Measurements from ENCODE around the gene AGBL4.
"Not testable (repeated sequence)": the region's sequence is repeated elsewhere in the genome, so short reads cannot be mapped to it uniquely, and the experiment has no call there.

AGBL4 gene

DNA sequence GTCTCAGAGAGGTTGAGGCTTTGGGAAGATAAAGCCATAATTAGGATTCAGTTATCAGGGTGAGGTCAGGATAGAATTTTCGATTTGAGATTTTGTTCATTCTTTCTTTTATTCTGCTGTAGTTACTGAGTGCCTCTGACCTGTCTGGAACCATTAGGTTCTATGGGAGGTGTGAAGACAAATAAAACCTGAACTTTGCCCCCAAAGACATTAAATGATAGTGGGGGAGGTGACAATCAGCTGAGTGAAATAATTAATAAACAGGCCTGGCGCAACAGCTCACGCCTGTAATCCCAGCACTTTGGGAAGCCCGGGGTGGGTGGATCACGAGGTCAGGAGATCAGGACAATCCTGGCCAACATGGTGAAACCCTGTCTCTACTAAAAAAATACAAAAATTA is 1496.7 kb downstream of the AGBL4 start:
- no peak overlapping the region for H3K9ac ChIP-seq
- no peak overlapping the region for H3K4me3 ChIP-seq

DNA sequence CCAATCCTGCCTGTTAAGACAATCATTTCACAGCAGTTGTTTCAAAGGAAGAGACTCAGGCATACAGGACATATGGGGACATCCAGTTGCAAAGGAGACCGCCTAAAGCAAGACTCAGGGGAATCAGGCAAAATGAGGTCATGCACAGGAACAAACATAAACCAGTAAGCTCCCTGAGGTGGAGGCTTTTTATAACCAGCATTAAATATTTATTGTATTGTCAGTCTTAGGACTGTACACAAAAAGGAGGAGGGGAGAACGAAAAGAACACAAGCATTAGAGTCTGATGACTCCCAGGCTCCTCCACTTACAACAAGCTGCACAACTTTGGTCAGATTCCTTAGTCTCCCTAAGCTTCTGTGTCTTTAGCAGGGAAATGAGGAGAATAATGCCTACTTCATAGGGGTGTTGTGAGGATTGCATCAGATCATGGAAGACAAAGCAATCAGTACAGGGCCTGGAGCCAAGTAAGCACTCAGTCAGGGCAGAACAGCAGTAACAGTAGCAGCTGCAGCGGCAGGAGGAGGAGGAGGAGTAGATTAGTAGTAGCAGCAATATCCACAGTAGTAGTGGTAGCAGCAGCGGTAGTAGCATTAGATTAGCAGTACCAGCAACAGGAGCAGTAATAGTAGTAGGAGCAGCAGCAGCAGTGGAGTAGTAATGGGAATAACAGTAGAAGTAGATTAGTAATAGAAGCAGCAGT is 1497.6 kb downstream of the AGBL4 start:
- Histone ChIP-seq H3K4me1 (peaks cover 14% of the 10 kb centered on the region), H4K20me1 (no peaks in the 10 kb centered on the region), H3K4me3 (no peak overlapping the region), H3K36me3 (no peaks in the 10 kb centered on the region), H3K9me3 (no peaks in the 10 kb centered on the region), H3K27me3 (no peaks in the 10 kb centered on the region), H3K27ac (no peak overlapping the region), H3K4me2 (peak overlapping the region; percentile 53), H3K9ac (peak overlapping the region; percentile 12; the same call in 1 of the 2 replicates)
- no peak for TF ChIP-seq Cebpa-rat (IDR thresholded peaks at IDR 0.05)

More for the DNA sequence above, 1496.7 kb downstream of the AGBL4 start:
- H3K27ac ChIP-seq: no peak overlapping the region
- peaks cover 14% of the 10 kb centered on the region for H3K4me1 ChIP-seq
- H3K36me3 ChIP-seq: no peaks in the 10 kb centered on the region
- no peak for TF ChIP-seq Cebpa-rat (IDR thresholded peaks at IDR 0.05)
- H4K20me1 ChIP-seq: no peaks in the 10 kb centered on the region
- no peaks in the 10 kb centered on the region for H3K9me3 ChIP-seq
- H3K27me3 ChIP-seq: no peaks in the 10 kb centered on the region
- no peak overlapping the region for H3K4me2 ChIP-seq

DNA sequence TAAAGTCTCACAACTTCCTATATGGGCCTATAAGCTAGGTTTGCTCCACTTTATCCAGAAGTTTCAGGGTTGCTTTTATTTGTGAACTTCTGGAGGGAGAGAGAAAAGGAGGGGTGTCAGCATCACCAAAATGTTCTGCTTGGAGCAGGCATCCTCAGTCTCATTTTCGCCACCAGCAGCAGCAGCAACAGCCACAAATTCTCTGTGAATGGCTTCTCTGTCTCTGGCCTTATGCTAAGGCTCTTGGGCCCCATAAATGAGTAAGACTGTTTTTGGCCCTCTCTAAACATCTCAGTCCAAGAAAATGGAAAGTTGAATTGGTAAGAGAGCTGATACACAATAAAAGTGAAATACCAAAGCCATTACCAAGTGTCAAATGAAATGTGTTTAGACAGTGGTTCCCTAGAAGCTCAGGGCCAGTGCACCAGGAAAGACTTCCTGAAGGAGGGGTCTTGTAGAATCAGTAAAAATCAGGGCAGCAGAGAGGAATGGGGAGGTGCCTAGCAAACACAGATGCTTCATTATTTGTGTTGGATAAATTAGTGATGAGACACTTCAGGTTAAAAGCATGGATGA is 1498.8 kb downstream of the AGBL4 start:
- Histone ChIP-seq H4K20me1 (no peaks in the 10 kb centered on the region), H3K4me2 (no peak overlapping the region), H3K27me3 (no peaks in the 10 kb centered on the region), H3K36me3 (no peaks in the 10 kb centered on the region), H3K9ac (no peak overlapping the region), H3K4me3 (no peak overlapping the region), H3K9me3 (no peaks in the 10 kb centered on the region), H3K4me1 (peaks cover 14% of the 10 kb centered on the region), H3K27ac (no peak overlapping the region)
- TF ChIP-seq Cebpa-rat (IDR thresholded peaks at IDR 0.05): no peak

DNA sequence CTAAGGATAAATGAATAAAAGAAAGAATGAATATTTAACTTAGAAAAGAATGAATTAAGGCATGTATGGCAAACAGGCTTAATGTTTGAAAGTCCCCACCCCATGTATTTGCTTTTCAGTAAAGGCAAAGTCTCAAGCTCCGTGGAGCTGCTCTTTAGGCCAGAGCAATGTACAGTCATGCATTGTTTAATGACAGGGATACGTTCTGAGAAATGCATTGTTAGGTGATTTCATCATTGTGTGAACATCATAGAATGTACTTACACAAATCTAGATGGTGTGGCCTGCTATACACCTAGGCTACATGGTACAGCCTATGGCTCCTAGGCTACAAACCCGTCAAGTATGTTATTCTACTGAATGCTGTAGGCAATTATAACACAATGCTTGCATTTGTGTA is 1500.2 kb downstream of the AGBL4 start:
- no peak overlapping the region for H3K9ac ChIP-seq
- H3K4me3 ChIP-seq: no peak overlapping the region
- no peaks in the 10 kb centered on the region for H4K20me1 ChIP-seq
- H3K36me3 ChIP-seq: no peaks in the 10 kb centered on the region
- peaks cover 14% of the 10 kb centered on the region for H3K4me1 ChIP-seq
- H3K9me3 ChIP-seq: no peaks in the 10 kb centered on the region
- H3K27ac ChIP-seq: no peak overlapping the region
- TF ChIP-seq Cebpa-rat (IDR thresholded peaks at IDR 0.05): no peak
- H3K27me3 ChIP-seq: no peaks in the 10 kb centered on the region
- no peak overlapping the region for H3K4me2 ChIP-seq

DNA sequence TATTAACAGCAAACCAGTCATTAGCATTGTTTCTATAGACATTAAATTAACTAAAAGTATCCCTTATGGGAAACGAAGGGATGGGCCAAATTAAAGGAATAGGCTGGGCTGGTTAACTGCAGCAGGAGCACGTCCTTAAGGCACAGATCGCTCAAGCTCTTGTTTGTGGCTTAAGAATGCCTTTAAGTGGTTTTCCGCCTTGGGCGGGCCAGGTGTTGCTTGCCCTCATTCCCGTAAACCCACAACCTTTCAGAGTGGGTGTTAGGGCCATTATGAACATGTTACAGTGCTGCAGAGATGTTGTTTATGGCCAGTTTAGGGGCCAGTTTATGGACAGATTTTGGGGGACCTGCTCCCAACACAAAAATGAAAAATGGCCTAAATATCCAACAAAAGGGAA is 1503.9 kb downstream of the AGBL4 start:
- H3K9ac ChIP-seq, H3K4me2 ChIP-seq, H3K4me3 ChIP-seq, H3K36me3 ChIP-seq, H3K27ac ChIP-seq, H4K20me1 ChIP-seq, H3K27me3 ChIP-seq, H3K4me1 ChIP-seq, H3K9me3 ChIP-seq: not testable (repeated sequence)

DNA sequence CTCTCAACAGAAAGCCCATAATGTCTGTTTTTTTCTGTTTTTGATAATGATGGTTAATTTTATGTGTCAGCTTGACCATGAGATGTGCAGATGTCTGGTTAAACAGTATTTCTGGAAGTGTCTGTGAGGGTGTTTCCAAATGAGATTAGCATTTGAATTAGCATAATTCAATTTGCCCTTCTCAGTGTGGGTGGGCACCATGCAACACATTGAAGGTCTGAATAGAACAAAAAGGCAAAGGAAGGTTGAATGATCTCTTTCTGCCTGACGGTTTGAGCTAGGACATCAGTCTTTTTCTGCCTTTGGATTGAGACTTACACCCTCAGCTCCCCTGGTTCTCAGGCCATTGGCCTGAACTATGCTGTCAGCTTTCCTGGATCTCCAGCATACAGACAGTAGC is 1516.9 kb downstream of the AGBL4 start:
- no peaks in the 10 kb centered on the region for H3K27me3 ChIP-seq
- no peak overlapping the region for H3K27ac ChIP-seq
- H3K4me2 ChIP-seq: no peak overlapping the region
- no peak overlapping the region for H3K9ac ChIP-seq
- no peaks in the 10 kb centered on the region for H4K20me1 ChIP-seq
- H3K36me3 ChIP-seq: no peaks in the 10 kb centered on the region
- no peaks in the 10 kb centered on the region for H3K4me1 ChIP-seq
- no peak for TF ChIP-seq Cebpa-rat (IDR thresholded peaks at IDR 0.05)
- no peak overlapping the region for H3K4me3 ChIP-seq
- H3K9me3 ChIP-seq: no peaks in the 10 kb centered on the region

DNA sequence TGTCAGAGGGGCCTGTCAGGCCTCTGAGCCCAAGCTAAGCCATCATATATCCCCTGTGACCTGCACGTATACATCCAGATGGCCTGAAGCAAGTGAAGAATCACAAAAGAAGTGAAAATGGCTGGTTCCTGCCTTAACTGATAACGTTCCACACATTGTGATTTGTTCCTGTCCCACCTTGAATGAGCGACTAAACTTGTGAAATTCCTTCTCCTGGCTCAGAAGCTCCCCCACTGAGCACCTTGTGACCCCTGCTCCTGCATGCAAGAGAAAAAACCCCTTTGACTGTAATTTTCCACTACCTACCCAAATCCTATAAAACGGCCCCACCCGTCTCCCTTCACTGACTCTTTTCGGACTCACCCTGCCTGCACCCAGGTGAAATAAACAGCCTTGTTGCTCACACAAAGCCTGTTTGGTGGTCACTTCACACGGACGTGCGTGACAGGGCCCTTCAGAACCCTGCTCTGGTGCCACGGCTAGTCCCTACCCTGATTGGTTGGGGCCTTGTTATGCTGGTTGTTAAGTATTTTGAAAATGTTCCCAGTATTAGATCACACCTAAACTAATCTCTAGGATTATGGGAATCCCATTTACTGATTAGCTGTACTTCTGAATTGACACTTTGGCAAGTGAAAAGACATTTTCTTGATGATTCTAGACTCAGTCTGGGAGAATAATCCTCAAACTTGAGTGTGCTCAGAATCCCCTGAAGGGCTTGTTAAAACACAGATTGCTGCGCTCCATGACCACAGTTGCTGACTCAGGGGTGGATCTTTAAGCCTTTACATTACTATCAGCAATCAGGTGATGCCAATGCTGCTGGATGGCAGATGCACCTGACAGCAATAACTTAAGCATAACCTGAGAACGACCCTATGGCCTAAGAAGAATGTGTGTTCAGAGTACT is 1523.0 kb downstream of the AGBL4 start:
- Histone ChIP-seq H3K4me3 (no peak overlapping the region), H3K9ac (no peak overlapping the region), H3K36me3 (no peaks in the 10 kb centered on the region), H3K4me1 (no peaks in the 10 kb centered on the region), H3K27ac (no peak overlapping the region), H3K27me3 (no peaks in the 10 kb centered on the region), H4K20me1 (no peaks in the 10 kb centered on the region), H3K9me3 (no peaks in the 10 kb centered on the region), H3K4me2 (no peak overlapping the region)
- no peak for TF ChIP-seq Cebpa-rat (IDR thresholded peaks at IDR 0.05)

DNA sequence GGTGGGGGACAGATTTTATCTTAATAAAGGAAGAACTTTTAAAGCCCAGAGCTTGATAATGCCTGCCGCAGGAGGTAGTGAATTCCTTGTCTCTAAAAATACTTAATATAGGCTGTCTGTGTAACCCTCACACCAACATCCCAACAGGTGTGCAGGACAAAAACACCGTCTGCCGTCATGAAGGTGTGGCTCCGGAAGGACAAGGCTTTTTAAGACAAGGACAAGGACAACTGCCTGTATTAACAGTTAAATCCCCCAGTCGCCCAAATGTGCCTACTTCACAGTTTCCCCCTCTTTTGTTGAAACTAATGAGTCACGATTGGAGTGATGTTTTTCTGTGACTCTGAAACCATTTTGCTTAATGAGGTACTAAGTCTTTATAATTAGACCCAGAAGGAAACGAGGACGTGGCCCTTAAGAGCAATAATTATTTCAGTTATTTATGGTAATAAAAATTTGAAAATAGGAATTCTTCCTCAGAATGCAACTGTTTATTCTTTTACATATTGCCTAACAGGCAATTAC is 1524.5 kb downstream of the AGBL4 start:
- Histone ChIP-seq H3K9me3 (no peaks in the 10 kb centered on the region), H3K4me1 (no peaks in the 10 kb centered on the region), H3K4me2 (no peak overlapping the region), H3K4me3 (no peak overlapping the region), H3K27me3 (no peaks in the 10 kb centered on the region), H4K20me1 (no peaks in the 10 kb centered on the region), H3K36me3 (no peaks in the 10 kb centered on the region), H3K27ac (no peak overlapping the region), H3K9ac (no peak overlapping the region)
- no peak for TF ChIP-seq Cebpa-rat (IDR thresholded peaks at IDR 0.05)

DNA sequence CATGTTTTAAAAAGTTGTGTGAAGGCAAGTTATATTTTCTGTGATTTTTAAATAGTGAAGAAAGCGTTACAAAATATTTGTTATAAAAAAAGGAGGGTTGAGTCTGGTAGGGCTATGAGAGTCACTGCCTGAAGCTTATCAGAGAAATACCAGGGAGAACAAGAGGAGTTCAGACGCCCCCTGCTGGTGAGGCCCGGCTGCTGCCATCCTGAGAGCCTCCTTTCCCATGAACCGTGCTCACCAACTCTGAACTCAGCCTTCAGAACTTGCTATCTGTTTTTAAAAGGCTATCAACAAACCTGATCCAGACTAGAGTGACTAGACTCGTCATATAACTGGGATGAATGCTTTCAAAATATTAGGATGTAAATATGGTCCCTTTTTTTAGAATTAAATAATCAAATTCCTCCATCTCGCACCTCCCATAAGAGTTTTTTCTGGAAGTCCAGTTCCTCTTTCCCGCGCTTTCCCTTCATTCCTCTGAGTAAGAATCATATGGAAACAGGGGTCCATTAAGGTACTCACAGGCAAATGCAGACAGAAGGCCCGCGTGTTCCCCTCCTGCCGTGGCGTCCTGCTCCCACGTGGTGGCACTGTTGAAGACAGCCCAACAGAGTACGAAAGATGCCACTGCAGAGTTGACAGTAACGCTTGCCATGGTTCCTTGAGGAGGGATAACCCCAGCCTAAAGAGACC is 1525.5 kb downstream of the AGBL4 start:
- Histone ChIP-seq H3K4me3 (no peak overlapping the region), H3K9ac (no peak overlapping the region), H3K27me3 (no peaks in the 10 kb centered on the region), H3K36me3 (no peaks in the 10 kb centered on the region), H3K27ac (no peak overlapping the region), H3K4me2 (no peak overlapping the region), H3K9me3 (no peaks in the 10 kb centered on the region), H3K4me1 (no peaks in the 10 kb centered on the region), H4K20me1 (no peaks in the 10 kb centered on the region)
- no peak for TF ChIP-seq Cebpa-rat (IDR thresholded peaks at IDR 0.05)

All from BLaER1 (cell line).